Measurements from ENCODE around the gene SLC25A25. TPM values are rescaled to one million over a fixed set of nuclear protein-coding genes. Genes with fewer than 3 reads are reported as not detected.

The SLC25A25 gene
- total and polyA plus RNA-seq, 5 experiments from 2014 or later: 12.1 to 18.9 (median 17.8) TPM

GRCh38 chr9:128054087-128054486 is 13.9 kb upstream of the SLC25A25 start:
- peak overlapping the region in 2 of 10 donors; percentile 23 to 65 for H3K27ac Mint-ChIP-seq
- H3K4me3 Mint-ChIP-seq: no peak overlapping the region
- no peaks in the 10 kb centered on the region for H3K9me3 Mint-ChIP-seq
- DNase-seq (no peak), ATAC-seq (no peak)
- no peaks in the 10 kb centered on the region for H3K27me3 Mint-ChIP-seq
- POLR2A ChIA-PET: interaction anchor here (0.7 kb wide), 1 partner anchor 121 kb away, joined by 4 read pairs; no protein-coding TSS in a partner anchor
- peaks cover 0 to 15% (median 5%) of the 10 kb centered on the region in 4 donors for H3K4me1 Mint-ChIP-seq
- no peaks in the 10 kb centered on the region for H3K36me3 Mint-ChIP-seq

GRCh38 chr9:128055344-128056040 is 12.5 kb upstream of the SLC25A25 start:
- POLR2A ChIA-PET: interaction anchor here (0.6 to 1.8 kb wide), 6 partner anchors 9 to 224 kb away, joined by 3 to 11 read pairs (median 4); partner anchors contain the start of genes NAIF1 and SLC25A25
- Mint-ChIP-seq H3K9me3 (no peaks in the 10 kb centered on the region), H3K36me3 (no peaks in the 10 kb centered on the region), H3K27me3 (no peaks in the 10 kb centered on the region), H3K4me3 (no peak overlapping the region), H3K27ac (no peak overlapping the region), H3K4me1 (peaks cover 0 to 14% (median 5%) of the 10 kb centered on the region in 4 donors)
- DNase-seq (no peak), ATAC-seq (no peak)

GRCh38 chr9:128056086-128056485 is 11.9 kb upstream of the SLC25A25 start:
- Mint-ChIP-seq H3K36me3 (no peaks in the 10 kb centered on the region), H3K4me3 (no peak overlapping the region), H3K27ac (no peak overlapping the region), H3K9me3 (no peaks in the 10 kb centered on the region), H3K27me3 (no peaks in the 10 kb centered on the region), H3K4me1 (peaks cover under 1 to 20% (median 9%) of the 10 kb centered on the region in 4 donors)
- POLR2A ChIA-PET: interaction anchor here (1.3 to 1.8 kb wide), 4 partner anchors 9 to 23 kb away, joined by 3 to 11 read pairs (median 4); partner anchors contain the start of genes NAIF1 and SLC25A25
- DNase-seq (no peak), ATAC-seq (no peak)

GRCh38 chr9:128056887-128057723 is 10.9 kb upstream of the SLC25A25 start:
- no peaks in the 10 kb centered on the region for H3K9me3 Mint-ChIP-seq
- peaks cover 0 to 5% (median under 1%) of the 10 kb centered on the region in 3 donors for H3K36me3 Mint-ChIP-seq
- no peaks in the 10 kb centered on the region for H3K27me3 Mint-ChIP-seq
- H3K27ac Mint-ChIP-seq: peak overlapping the region in 1 of 10 donors; percentile 20
- no peak for ATAC-seq
- no peak overlapping the region for H3K4me3 Mint-ChIP-seq
- POLR2A ChIA-PET: interaction anchor here (1.0 to 1.8 kb wide), 4 partner anchors 8 to 22 kb away, joined by 3 to 11 read pairs (median 4); partner anchors contain the start of gene SLC25A25
- no peak for DNase-seq
- H3K4me1 Mint-ChIP-seq: peaks cover 6 to 30% (median 19%) of the 10 kb centered on the region in 4 donors

GRCh38 chr9:128057724-128058409 is 10.2 kb upstream of the SLC25A25 start:
- H3K27ac Mint-ChIP-seq: no peak overlapping the region
- no peak overlapping the region for H3K4me3 Mint-ChIP-seq
- peaks cover 6 to 37% (median 26%) of the 10 kb centered on the region in 4 donors for H3K4me1 Mint-ChIP-seq
- no peaks in the 10 kb centered on the region for H3K9me3 Mint-ChIP-seq
- POLR2A ChIA-PET: interaction anchor here (1.0 to 1.5 kb wide), 2 partner anchors 10 to 15 kb away, joined by 3 read pairs; partner anchors contain the start of gene SLC25A25
- H3K36me3 Mint-ChIP-seq: peaks cover 0 to 5% (median 2%) of the 10 kb centered on the region in 3 donors
- no peaks in the 10 kb centered on the region for H3K27me3 Mint-ChIP-seq
- no peak for DNase-seq
- ATAC-seq: no peak

- no peaks in the 10 kb centered on the region for H3K27me3 Mint-ChIP-seq
- DNase-seq (no peak), ATAC-seq (no peak)
- no peaks in the 10 kb centered on the region for H3K9me3 Mint-ChIP-seq
- peaks cover 0 to 11% (median 2%) of the 10 kb centered on the region in 3 donors for H3K36me3 Mint-ChIP-seq
- H3K27ac Mint-ChIP-seq: peak overlapping the region in 3 of 10 donors; percentile 3 to 52 (median 22)
- no peak overlapping the region for H3K4me3 Mint-ChIP-seq
- POLR2A ChIA-PET: interaction anchor here (0.6 to 0.8 kb wide), 4 partner anchors 33 to 99 kb away, joined by 3 to 9 read pairs (median 3); no protein-coding TSS in a partner anchor
- peaks cover 10 to 45% (median 30%) of the 10 kb centered on the region in 4 donors for H3K4me1 Mint-ChIP-seq
These were observed 8.6 kb upstream of the SLC25A25 start for GRCh38 chr9:128059365-128059983.

GRCh38 chr9:128061275-128061960 is 6.6 kb upstream of the SLC25A25 start:
- Mint-ChIP-seq H3K27ac (peak overlapping the region; percentile 72 to 93 (median 88)), H3K36me3 (peaks cover 0 to 11% (median 2%) of the 10 kb centered on the region in 3 donors), H3K9me3 (no peaks in the 10 kb centered on the region), H3K4me3 (peak overlapping the region; percentile 43 to 83 (median 75)), H3K27me3 (no peaks in the 10 kb centered on the region), H3K4me1 (peaks cover 18 to 64% (median 37%) of the 10 kb centered on the region in 4 donors)
- POLR2A ChIA-PET: interaction anchor here (0.5 to 3.1 kb wide), 9 partner anchors 9 to 274 kb away, joined by 3 to 12 read pairs (median 6); no protein-coding TSS in a partner anchor
- ATAC-seq (peak; percentile 41 to 54), DNase-seq (peak in 2 of 10 donors; percentile 18 to 19)

GRCh38 chr9:128062279-128062678 is 5.8 kb upstream of the SLC25A25 start:
- ATAC-seq: no peak
- H3K9me3 Mint-ChIP-seq: no peaks in the 10 kb centered on the region
- H3K27me3 Mint-ChIP-seq: no peaks in the 10 kb centered on the region
- peaks cover 0 to 11% (median 2%) of the 10 kb centered on the region in 3 donors for H3K36me3 Mint-ChIP-seq
- POLR2A ChIA-PET: interaction anchor here (0.6 to 3.1 kb wide), 5 partner anchors 10 to 284 kb away, joined by 3 to 12 read pairs (median 4); no protein-coding TSS in a partner anchor
- peaks cover 18 to 64% (median 38%) of the 10 kb centered on the region in 4 donors for H3K4me1 Mint-ChIP-seq
- DNase-seq: no peak
- H3K4me3 Mint-ChIP-seq: peak overlapping the region in 9 of 10 donors; percentile 0 to 83 (median 74)
- peak overlapping the region; percentile 18 to 92 (median 76) for H3K27ac Mint-ChIP-seq

- peak in 1 of 10 donors; percentile 53 for DNase-seq
- ATAC-seq: no peak
- Mint-ChIP-seq H3K27ac (peak overlapping the region in 8 of 10 donors; percentile 2 to 89 (median 64)), H3K9me3 (no peaks in the 10 kb centered on the region), H3K4me1 (peaks cover 18 to 62% (median 38%) of the 10 kb centered on the region in 4 donors), H3K36me3 (peaks cover 0 to 11% (median 2%) of the 10 kb centered on the region in 3 donors), H3K4me3 (peak overlapping the region in 8 of 10 donors; percentile 15 to 69 (median 26)), H3K27me3 (no peaks in the 10 kb centered on the region)
- POLR2A ChIA-PET: interaction anchor here (0.6 to 6.2 kb wide), 9 partner anchors 9 to 285 kb away, joined by 3 to 54 read pairs (median 4); no protein-coding TSS in a partner anchor
These were observed 4.9 kb upstream of the SLC25A25 start for GRCh38 chr9:128062846-128063831.
